Naive thymus-derived CD8-positive, alpha-beta T cell (primary cell): ENCODE data around the gene PPARG. TPM values are rescaled to one million over a fixed set of nuclear protein-coding genes. Genes with fewer than 3 reads are reported as not detected.
"Not testable (repeated sequence)": the region's sequence is repeated elsewhere in the genome, so short reads cannot be mapped to it uniquely, and the experiment has no call there.

Source experiments
- ATAC-seq, 2 donors: fragments of 150-1000 bp; cut with Tn5 transposase in 1 of 2; sonication (Bioruptor Pico), chemical (Tn5 transposase) in 1 of 2; 1 replicate in 1 of 2; 2 replicates in 1 of 2; pipeline ENCODE4 v1.10.0; 2021; ENCODE audit warnings: mild to moderate bottlenecking in 2 of 2, moderate library complexity in 2 of 2
- POLR2A ChIA-PET: fragments of 350-600 bp; sonication (Branson Sonifier 250); formaldehyde crosslinking; loops from one replicate; lab custom pipeline; 2021; ENCODE audit warnings: antibody characterized with exemption; lab: Charles Lee
- DNase-seq, 10 donors: peaks; one replicate each; pipeline versions ENCODE4 v3.0.0 to v3.0.0-alpha.2; 2020 to 2022
- H3K27ac Mint-ChIP-seq, 10 donors: one replicate each; pipeline ENCODE4 v1.8.0; 2020 to 2022; ENCODE audit warnings: mild to moderate bottlenecking in 10 of 10, mixed read lengths in 10 of 10, moderate library complexity in 4 of 10, inconsistent platforms in 1 of 10
- H3K27me3 Mint-ChIP-seq, 5 donors: one replicate each; pipeline ENCODE4 v1.8.0; 2021 to 2022; ENCODE audit warnings: mixed read lengths in 5 of 5
- H3K36me3 Mint-ChIP-seq, 3 donors: one replicate each; pipeline ENCODE4 v1.8.0; 2020 to 2022; ENCODE audit warnings: mixed read lengths in 3 of 3, mild to moderate bottlenecking in 2 of 3, inconsistent platforms in 1 of 3
- H3K4me1 Mint-ChIP-seq, 4 donors: one replicate each; pipeline ENCODE4 v1.8.0; 2021 to 2022; ENCODE audit warnings: mixed read lengths in 4 of 4
- H3K4me3 Mint-ChIP-seq, 10 donors: one replicate each; pipeline ENCODE4 v1.8.0; 2020 to 2022; ENCODE audit warnings: mild to moderate bottlenecking in 10 of 10, mixed read lengths in 10 of 10, moderate library complexity in 6 of 10, inconsistent platforms in 1 of 10
- H3K9me3 Mint-ChIP-seq, 9 donors: one replicate each; pipeline ENCODE4 v1.8.0; 2020 to 2022; ENCODE audit warnings: mixed read lengths in 9 of 9, mild to moderate bottlenecking in 3 of 9, inconsistent platforms in 1 of 9, moderate library complexity in 1 of 9
- polyA plus RNA-seq, 3 donors: library from polyadenylated mRNA; unstranded; fragments of 300-500 nt; fragmentation: Illumina TruSeq; gene quantifications; one replicate each; pipeline ENCODE4 v1.2.3, GENCODE V29; 2021
- total RNA-seq, 8 experiments: library from RNA in 2 of 8; stranded (reverse) in 2 of 8; gene quantifications; one replicate each; pipeline ENCODE4 v1.2.3 and lab custom pipeline; 2021 to 2026

The PPARG gene
- total and polyA plus RNA-seq, 5 experiments from 2014 or later, result not detected

DNA sequence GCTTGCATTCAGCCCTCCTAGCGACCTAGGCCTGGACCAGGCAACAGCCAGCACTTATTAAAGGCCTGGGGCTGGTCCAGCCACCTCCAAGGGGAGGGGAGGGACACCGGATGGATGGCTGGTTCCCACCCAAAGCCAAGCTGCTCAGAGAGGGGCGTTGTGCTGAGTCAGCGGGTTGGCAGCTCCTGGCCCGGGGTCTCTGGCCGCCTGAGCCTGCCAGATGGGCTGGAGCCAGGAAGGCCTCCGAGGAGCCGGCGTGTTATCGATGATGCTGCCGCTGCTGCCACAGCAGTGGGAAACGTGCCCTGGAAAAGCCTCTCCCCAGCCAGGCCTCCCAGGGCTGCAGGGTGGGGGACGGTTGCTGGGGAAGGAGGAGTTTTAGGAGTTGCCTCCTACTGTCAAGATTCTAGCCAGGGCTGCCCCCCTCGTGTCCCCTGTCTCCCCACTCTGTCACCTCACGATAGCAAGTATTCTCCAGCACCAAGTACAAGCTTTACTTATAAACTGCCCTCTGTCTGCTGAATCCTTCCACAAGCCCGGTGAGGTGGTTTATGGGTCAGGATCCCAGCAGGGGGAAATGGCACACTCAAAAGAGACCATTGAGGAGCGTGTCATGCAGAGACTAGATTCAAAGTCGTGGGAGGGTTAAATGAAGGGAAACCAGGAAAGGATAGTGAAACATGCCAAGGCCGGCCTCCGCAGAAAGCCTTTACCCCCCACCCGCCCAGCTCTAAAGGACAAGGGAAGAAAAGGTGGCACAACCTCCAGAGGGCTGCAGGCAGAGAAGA, 152.3 kb downstream of the PPARG start:
- H3K4me3 Mint-ChIP-seq, result no peak overlapping the region
- POLR2A ChIA-PET, result no interaction called here
- H3K27me3 Mint-ChIP-seq, result peaks cover 5 to 16% (median 12%) of the 10 kb centered on the region in 5 donors
- H3K27ac Mint-ChIP-seq, result peak overlapping the region in 1 of 10 donors; percentile 3
- ATAC-seq, result no peak
- H3K4me1 Mint-ChIP-seq, result peaks cover 0 to 2% (median 0%) of the 10 kb centered on the region in 4 donors
- no peaks in the 10 kb centered on the region for H3K36me3 Mint-ChIP-seq
- H3K9me3 Mint-ChIP-seq, result no peaks in the 10 kb centered on the region
- no peak for DNase-seq

DNA sequence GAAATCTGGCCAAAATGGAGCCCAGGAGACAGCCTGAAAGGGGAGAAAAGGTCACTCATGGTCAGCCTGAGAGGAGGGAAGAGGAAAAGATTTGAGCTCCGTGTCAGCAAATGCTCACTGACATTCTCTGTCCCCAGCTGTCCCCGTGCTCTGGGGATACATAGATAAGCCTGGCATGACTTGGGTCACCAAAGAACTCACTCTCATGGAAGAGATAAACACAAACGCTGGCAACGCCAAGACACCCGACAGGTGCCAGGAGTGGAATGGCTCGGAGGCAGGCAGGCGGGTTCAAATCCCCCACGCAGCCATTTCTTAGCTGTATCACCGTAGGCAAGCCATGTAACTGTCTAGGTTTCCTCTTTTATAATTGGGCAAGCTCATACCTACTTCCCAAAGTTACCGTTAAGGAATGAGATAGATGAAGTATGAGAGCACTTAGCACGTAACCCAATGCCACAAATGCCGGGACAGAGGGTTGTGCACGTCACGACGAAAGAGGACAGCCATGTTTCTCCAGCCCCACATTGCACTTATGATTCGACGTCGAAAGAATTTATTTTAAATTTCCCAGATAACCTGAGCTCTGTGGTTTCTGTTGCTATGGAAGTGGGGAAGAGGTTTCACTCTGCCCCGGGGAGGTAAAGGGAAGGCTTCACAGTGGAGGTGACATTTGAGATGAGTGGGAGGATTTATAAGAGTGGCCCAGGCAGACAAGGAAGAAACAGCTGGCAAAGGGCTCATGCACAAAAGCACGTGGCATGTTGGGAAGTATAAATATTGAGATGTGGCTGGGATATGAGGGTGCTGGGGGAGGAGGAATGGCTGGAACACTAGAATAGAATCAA, 154.0 kb downstream of the PPARG start:
- ATAC-seq (no peak), DNase-seq (no peak)
- POLR2A ChIA-PET, result no interaction called here
- peaks cover 6 to 16% (median 11%) of the 10 kb centered on the region in 5 donors for H3K27me3 Mint-ChIP-seq
- peaks cover 0 to 2% (median 0%) of the 10 kb centered on the region in 4 donors for H3K4me1 Mint-ChIP-seq
- no peaks in the 10 kb centered on the region for H3K9me3 Mint-ChIP-seq
- H3K27ac Mint-ChIP-seq, result no peak overlapping the region
- H3K4me3 Mint-ChIP-seq, result no peak overlapping the region
- no peaks in the 10 kb centered on the region for H3K36me3 Mint-ChIP-seq

GRCh38 chr3:12443781-12444522, 155.1 kb downstream of the PPARG start:
- H3K36me3 Mint-ChIP-seq, result no peaks in the 10 kb centered on the region
- H3K4me1 Mint-ChIP-seq, result peaks cover 0 to 2% (median 0%) of the 10 kb centered on the region in 4 donors
- ATAC-seq (no peak), DNase-seq (no peak)
- POLR2A ChIA-PET, result no interaction called here
- no peak overlapping the region for H3K4me3 Mint-ChIP-seq
- peaks cover 6 to 16% (median 11%) of the 10 kb centered on the region in 5 donors for H3K27me3 Mint-ChIP-seq
- H3K9me3 Mint-ChIP-seq, result no peaks in the 10 kb centered on the region
- H3K27ac Mint-ChIP-seq, result no peak overlapping the region

DNA sequence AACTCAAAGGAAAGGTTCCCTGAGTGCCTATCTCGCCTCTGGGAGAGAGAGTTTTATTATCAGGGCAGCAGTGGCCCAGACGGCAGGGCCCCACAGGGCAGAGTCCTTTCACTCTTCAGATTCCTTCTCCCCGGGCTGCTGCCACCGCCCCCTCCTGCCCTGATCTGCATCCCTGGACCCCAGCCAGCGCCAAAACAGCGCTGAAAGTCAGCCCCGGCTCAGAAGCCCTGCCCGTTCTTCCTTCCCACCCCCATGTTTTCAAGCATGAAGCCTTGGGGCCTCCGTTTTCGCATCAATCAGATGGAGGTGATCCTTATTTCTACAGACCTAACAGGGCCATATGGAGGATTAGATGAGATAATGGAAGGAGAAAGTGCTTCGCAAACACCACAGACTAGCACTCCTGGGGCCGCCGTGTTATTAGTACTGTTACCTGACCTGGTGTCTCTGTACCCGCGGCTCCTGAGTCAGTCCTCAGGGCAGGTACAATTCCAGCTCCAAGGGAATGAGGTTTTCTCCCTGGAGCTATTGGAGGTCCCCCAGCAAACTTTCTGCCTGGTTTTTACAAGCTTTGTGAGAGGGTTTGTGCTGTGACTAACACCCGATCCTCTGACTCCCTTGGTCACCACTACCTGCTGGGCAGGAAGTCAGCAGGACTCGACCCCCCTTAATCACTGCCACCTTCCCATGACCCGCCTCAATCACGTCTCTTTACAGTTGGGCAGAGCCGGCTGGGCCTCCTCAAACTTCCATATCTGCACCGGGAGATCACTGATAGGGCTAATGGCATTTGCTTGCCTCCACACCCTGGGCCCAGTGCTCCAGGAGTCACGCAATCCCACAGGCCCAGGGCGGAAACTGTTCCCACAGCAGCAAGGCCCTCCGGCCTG, 156.0 kb downstream of the PPARG start:
- DNase-seq, result no peak
- Mint-ChIP-seq H3K27me3 (peaks cover 6 to 16% (median 11%) of the 10 kb centered on the region in 5 donors), H3K9me3 (no peaks in the 10 kb centered on the region), H3K4me3 (no peak overlapping the region), H3K4me1 (peaks cover 0 to 2% (median 0%) of the 10 kb centered on the region in 4 donors), H3K27ac (peak overlapping the region in 1 of 10 donors; percentile 46), H3K36me3 (no peaks in the 10 kb centered on the region)
- POLR2A ChIA-PET, result no interaction called here
- no peak for ATAC-seq

DNA sequence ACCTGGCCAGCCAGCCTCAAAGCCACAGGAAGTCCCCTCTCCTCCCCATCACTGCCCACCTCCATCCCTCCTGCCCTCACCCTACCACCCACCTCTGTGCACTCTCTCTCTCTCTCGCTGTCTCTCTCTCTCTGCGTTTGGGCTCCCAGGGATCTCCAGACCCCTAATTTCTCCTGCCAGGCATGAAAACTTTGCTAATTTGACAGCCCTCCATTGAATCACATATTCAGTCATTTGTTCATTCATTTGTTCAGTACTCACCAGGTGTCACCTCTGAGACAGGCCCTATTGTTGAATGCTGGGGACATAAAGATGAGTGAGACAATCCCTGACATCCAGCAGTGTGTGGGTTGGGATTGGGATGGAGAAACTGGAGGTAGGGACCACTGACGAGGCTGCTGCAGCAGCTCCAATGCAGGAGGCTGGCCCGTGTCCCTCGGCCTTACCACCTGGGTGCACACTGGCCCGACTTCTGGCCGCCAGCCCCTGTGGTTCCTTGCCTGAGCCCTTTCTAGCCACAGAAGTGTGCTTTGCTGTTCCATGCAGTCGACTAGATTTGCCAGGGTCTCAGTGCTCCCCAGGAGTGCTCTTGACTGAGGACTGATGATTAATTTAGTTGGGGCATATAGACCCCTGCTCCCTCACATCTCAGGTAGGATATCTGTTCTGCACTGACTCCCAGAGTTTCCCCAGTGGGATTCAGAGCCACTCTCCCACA, 156.8 kb downstream of the PPARG start:
- Mint-ChIP-seq H3K36me3 (no peaks in the 10 kb centered on the region), H3K9me3 (no peaks in the 10 kb centered on the region), H3K4me1 (peaks cover 0 to 2% (median 0%) of the 10 kb centered on the region in 4 donors), H3K27ac (peak overlapping the region in 1 of 10 donors; percentile 76), H3K4me3 (no peak overlapping the region), H3K27me3 (peaks cover 6 to 16% (median 11%) of the 10 kb centered on the region in 5 donors)
- DNase-seq, result no peak
- POLR2A ChIA-PET, result no interaction called here
- no peak for ATAC-seq

- Mint-ChIP-seq H3K4me1 (peaks cover 0 to 2% (median 0%) of the 10 kb centered on the region in 4 donors), H3K4me3 (no peak overlapping the region), H3K27me3 (peaks cover 6 to 16% (median 11%) of the 10 kb centered on the region in 5 donors), H3K36me3 (no peaks in the 10 kb centered on the region), H3K9me3 (no peaks in the 10 kb centered on the region), H3K27ac (peak overlapping the region in 2 of 10 donors; percentile 32 to 76)
- ATAC-seq (no peak), DNase-seq (no peak)
- POLR2A ChIA-PET, result no interaction called here
Measured at GRCh38 chr3:12446298-12446697, 157.4 kb downstream of the PPARG start.

DNA sequence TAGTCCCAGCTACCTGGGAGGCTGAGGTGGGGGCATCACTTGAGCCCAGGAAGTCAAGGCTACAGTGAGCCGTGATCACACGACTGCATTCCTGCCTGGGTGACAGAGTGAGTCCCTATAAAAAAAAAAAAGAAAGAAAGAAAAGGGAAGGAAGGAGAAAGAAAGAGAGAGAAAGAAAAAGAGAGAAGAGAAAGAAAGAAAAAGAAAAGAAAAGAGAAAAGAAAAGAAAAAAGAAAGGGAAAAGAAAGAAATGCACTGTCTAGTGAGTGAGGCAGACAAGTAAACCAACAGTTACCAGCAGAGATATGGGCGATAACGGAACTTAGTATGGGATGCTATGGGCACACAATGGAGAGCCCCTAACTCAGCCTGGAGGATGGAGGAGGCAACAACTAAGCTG, 158.2 kb downstream of the PPARG start:
- Mint-ChIP-seq H3K36me3 (no peaks in the 10 kb centered on the region), H3K4me3 (no peak overlapping the region), H3K4me1 (peaks cover 0 to 2% (median 0%) of the 10 kb centered on the region in 4 donors), H3K9me3 (peaks cover 0 to 3% (median 0%) of the 10 kb centered on the region in 9 donors), H3K27me3 (peaks cover 6 to 16% (median 11%) of the 10 kb centered on the region in 5 donors), H3K27ac (peak overlapping the region in 2 of 10 donors; percentile 16 to 76)
- POLR2A ChIA-PET, result no interaction called here
- DNase-seq, result no peak
- no peak for ATAC-seq

DNA sequence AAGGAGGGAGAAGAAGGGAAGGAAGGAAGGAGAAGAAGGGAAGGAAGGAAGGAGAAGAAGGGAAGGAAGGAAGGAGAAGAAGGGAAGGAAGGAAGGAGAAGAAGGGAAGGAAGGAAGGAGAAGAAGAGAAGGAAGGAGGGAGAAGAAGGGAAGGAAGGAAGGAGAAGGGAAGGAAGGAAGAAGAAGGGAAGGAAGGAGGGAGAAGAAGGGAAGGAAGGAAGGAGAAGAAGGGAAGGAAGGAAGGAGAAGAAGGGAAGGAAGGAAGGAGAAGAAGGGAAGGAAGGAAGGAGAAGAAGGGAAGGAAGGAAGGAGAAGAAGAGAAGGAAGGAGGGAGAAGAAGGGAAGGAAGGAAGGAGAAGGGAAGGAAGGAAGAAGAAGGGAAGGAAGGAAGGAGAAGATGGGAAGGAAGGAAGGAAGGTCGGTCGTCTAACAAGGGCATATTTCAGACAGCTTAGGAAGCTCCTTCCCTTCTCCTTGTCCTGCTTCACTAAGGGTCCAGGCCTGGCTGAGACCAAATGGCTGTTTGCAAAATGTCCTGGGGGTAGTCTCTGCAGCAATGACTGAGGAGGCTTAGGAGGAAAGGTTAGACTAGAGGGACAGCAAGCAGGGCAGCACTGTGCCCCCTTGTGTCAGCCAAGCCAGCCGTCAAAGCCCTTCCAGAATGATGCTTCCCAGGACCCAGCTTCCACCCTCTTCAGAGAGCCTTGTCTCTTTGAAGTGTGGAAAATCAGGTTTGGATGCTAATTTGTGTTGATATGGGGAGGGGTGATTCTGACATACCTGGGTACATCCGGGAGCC, 159.7 kb downstream of the PPARG start:
- H3K4me1 Mint-ChIP-seq, H3K27me3 Mint-ChIP-seq, H3K36me3 Mint-ChIP-seq, H3K9me3 Mint-ChIP-seq, ATAC-seq, H3K27ac Mint-ChIP-seq, DNase-seq, POLR2A ChIA-PET: not testable (repeated sequence)
- H3K4me3 Mint-ChIP-seq, result peak overlapping the region in 1 of 10 donors; percentile 20

- DNase-seq (no peak), ATAC-seq (no peak)
- H3K4me3 Mint-ChIP-seq, result no peak overlapping the region
- H3K9me3 Mint-ChIP-seq, result peaks cover 0 to 3% (median 0%) of the 10 kb centered on the region in 9 donors
- H3K36me3 Mint-ChIP-seq, result no peaks in the 10 kb centered on the region
- H3K27me3 Mint-ChIP-seq, result peaks cover 0 to 4% (median 1%) of the 10 kb centered on the region in 5 donors
- no peaks in the 10 kb centered on the region for H3K4me1 Mint-ChIP-seq
- POLR2A ChIA-PET, result no interaction called here
- H3K27ac Mint-ChIP-seq, result no peak overlapping the region
Measured at GRCh38 chr3:12449889-12450682, 161.2 kb downstream of the PPARG start.

GRCh38 chr3:12451481-12451880, 162.6 kb downstream of the PPARG start:
- no peaks in the 10 kb centered on the region for H3K4me1 Mint-ChIP-seq
- H3K27me3 Mint-ChIP-seq, result no peaks in the 10 kb centered on the region
- H3K9me3 Mint-ChIP-seq, result peaks cover 0 to 3% (median 0%) of the 10 kb centered on the region in 9 donors
- no peak for DNase-seq
- no peak overlapping the region for H3K4me3 Mint-ChIP-seq
- POLR2A ChIA-PET, result no interaction called here
- H3K27ac Mint-ChIP-seq, result no peak overlapping the region
- no peak for ATAC-seq
- no peaks in the 10 kb centered on the region for H3K36me3 Mint-ChIP-seq
